Astrocyte of the cerebellum (primary cell): Measurements from ENCODE around the gene PCNX3.

Experiments used
- DNase-seq: peaks from one replicate; pipeline ENCODE4 v3.0.0-alpha.2; 2011; ENCODE audit warnings: low read depth
- H3K4me3 ChIP-seq: 2 replicates; pipeline ENCODE4 v1.5.1; 2011; ENCODE audit warnings: mild to moderate bottlenecking, low read depth, low read length, moderate library complexity
- CTCF ChIP-seq: IDR thresholded peaks from 2 replicates; pipeline ENCODE4 v1.5.1; 2012; ENCODE audit warnings: low read length, low read depth, moderate library complexity, mild to moderate bottlenecking; ENCODE audit errors: missing control alignments
- in situ Hi-C: cut with HindIII; loops from 2 replicates; pipeline ENCODE4 v1.10.0; 2017; ENCODE audit warnings: low sequenced_read_pairs

PCNX3 gene

GRCh38 chr11:65586247-65586630, 29.3 kb upstream of the PCNX3 start:
- H3K4me3 ChIP-seq = no peak overlapping the region
- DNase-seq = no peak
- in situ Hi-C loops = no loop called here
- no peak for TF ChIP-seq CTCF

- in situ Hi-C loops = no loop called here
- H3K4me3 ChIP-seq = no peak overlapping the region
- TF ChIP-seq CTCF = no peak
- DNase-seq = no peak
Measured at GRCh38 chr11:65586676-65587075, 28.9 kb upstream of the PCNX3 start.

- peak; percentile 60 for TF ChIP-seq CTCF
- H3K4me3 ChIP-seq = no peak overlapping the region
- DNase-seq = no peak
- in situ Hi-C loops = no loop called here
Measured at GRCh38 chr11:65588199-65589054, 27.1 kb upstream of the PCNX3 start.

- H3K4me3 ChIP-seq = no peak overlapping the region
- no peak for DNase-seq
- in situ Hi-C loops = no loop called here
- no peak for TF ChIP-seq CTCF
Measured at GRCh38 chr11:65589444-65590239, 25.9 kb upstream of the PCNX3 start.

GRCh38 chr11:65590240-65590738, 25.3 kb upstream of the PCNX3 start:
- H3K4me3 ChIP-seq = no peak overlapping the region
- in situ Hi-C loops = no loop called here
- no peak for DNase-seq
- no peak for TF ChIP-seq CTCF

GRCh38 chr11:65591939-65592857, 23.4 kb upstream of the PCNX3 start:
- no peak overlapping the region for H3K4me3 ChIP-seq
- no peak for DNase-seq
- in situ Hi-C loops = no loop called here
- peak; percentile 8 for TF ChIP-seq CTCF
